Hippocampal formation (tissue), 2 donors: ENCODE data around the gene CCDC63.

ENCODE experiments used
- DNase-seq, 2 donors: peaks; one replicate each; lab custom pipeline; 2025; lab: John Stamatoyannopoulos, UW

CCDC63 gene

DNA sequence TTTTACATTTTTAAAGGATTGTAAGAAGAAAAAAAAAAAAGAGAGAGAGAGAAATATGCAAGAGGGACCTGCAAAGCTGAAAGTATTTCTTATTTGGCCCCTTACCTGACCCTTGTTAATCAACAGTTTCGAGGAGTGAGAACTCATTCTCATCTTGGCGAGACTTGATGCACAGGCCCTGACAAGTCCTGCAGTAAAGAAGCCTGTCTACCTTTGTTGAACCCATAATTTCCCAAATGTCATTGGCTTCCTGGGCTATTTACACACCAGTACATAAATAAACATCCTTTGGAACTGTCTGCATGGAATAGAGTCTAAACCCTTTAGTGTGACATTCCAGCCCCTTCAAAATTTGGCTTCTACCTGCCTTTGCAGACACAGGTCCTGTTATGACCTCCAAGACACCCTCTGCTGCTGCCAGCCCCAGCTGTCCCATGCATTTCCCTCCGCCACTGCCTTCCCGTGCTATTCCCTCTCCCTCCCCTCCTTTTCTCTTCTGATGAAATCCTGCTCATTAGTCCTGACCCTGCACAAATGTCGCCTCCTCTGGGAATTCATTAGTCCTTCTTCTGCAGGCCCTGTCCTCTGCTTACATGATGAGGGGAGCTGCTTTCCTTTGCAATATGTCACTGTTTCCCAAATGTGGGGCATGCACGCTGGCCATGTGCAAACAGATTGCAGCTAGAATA is 38.5 kb downstream of the CCDC63 start:
- DNase-seq: no peak

DNA sequence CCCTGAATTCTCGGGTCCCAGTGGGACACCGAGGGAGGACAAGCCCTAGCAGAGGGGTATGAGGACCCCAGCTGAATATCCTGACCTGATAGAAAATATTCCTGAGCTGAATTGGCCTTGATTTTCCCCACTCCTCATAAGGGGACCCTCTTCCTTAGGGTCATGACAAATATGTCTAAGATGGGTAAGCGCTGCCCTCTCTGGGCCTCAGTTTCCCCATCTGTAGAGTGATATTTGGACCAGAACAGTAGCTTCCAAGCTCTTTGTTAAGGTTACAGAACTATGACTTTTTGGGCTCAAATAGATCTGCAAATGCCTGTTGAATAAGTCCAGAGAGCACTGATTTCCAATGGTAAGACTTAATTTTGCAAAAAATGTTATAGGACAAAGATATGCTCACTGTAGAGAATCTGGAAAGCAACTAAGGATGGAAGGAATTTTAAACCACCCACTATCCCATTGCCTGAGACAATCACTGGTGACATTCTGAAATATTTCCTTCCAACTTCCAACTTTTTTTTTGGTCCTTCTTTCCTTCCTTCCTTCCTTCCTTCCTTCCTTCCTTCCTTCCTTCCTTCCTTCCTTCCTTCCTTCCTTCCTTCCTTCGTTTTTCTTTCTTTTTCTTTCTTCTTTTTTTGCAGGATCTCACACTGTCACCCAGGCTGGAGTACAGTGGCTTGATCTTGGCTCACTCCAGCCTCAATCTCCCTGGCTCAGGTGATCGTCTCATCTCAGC is 41.6 kb downstream of the CCDC63 start:
- DNase-seq: no peak

DNA sequence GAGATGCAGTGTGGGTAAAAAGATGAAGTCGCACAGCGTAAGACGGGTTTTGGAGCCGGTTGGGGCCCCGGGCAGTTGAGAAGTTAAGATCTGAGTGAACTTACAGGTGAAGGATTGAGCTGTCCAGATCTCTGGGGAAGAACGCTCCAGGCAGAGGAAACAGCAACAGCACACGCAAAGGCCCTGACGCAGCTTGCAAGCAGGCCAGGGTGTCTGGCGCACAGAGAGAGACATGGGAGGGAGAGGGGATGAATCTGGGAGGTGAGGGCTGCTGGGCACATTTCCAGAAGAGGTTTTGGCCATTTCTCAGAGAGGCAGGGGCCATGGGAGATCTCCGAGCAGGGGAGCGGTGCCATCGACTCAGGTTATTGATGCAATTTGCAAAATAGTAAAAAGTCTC is 42.6 kb downstream of the CCDC63 start:
- DNase-seq: no peak

DNA sequence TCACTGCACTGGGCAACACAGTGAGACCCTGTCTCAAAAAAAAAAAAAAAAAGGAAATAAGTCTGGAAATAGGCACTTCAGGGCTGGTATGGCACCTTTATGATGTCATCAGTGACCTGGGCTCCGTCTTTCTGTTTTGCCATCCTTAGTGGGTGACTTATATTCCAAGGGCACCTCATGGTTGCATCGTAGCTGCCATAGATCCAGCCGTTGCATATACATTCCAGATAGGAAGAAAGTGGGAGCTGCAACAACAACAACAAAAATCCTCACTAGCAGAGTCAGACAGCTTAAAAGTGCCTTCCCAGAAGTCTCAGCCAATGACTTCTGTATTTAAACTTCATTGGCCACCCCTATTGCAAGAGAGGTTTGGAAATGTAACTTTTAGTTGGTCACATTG is 47.2 kb downstream of the CCDC63 start:
- no peak for DNase-seq

DNA sequence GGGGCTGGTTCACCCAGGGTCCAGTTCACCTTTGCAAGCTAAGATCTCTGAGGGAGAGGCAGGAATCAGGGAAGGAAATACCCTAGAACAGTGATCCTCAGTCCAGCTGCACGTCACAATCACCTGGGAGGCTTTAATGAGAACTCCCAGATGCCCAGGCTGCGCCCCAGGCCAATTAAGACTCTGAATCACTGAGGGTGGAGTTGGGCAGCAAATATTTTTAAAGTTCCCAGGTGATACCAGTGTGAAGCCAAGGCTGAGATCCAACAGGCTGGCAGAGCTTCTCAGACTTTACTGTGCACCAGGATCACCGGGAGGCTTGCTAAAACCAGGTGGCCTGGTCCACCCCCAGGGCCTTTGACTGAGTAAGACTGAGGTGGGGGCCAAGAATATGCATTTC is 49.8 kb downstream of the CCDC63 start:
- DNase-seq: no peak

DNA sequence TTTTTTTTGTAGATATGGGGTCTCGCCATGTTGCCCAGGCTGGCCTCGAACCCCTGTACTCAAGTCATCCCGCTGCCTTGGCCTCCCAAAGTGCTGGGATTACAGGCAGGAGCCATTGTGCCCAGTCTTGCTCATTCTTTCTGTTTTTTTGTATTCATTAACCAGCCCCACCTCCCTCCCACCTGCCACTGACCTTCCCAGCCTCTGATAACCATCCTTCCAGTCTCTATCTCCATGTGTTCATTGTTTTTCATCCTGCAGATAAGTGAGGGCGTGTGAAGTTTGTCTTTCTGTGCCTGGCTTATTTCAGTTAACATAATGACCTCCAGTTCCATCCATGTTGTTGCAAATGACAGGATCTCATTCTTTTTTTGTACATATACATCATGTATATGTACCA is 54.6 kb downstream of the CCDC63 start:
- no peak for DNase-seq

DNA sequence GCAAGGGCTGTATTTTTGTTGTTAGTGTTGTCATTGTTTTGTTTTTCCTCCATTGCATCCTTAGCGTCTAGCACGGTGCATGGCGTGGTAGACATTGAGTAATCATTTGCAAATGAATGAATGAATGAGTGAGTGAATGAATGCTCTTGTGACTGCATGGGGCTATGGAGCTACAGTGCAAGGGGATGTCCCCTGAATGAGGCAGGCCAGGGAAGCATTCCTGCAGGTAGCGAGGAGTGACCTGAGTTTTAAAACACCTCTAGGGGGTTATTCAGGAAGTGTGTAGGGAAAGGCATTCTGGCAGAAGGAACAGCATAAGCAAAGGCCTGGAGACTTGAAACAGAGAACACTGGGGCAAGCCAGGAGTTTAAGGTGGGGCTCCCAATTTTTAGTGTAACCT is 56.7 kb downstream of the CCDC63 start:
- DNase-seq: no peak

DNA sequence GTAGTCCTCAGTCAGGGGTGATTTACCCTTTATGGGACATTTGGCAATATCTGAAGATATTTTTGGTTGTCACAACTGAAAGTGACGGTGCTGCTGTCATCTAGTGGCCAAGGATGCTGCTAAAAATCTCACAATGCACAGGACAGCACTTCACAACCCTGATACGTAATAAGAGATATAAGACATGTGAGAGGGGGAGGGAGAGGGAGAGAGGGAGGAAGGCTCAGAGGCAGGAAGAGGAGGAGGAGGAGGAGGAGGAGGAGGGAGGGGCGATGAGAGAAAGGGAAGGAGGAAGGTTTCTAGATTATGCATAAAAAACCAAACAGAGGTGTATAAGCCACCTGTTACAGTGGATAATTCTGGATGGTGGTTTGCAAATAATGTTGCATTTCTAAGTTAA is 59.3 kb downstream of the CCDC63 start:
- DNase-seq: no peak

DNA sequence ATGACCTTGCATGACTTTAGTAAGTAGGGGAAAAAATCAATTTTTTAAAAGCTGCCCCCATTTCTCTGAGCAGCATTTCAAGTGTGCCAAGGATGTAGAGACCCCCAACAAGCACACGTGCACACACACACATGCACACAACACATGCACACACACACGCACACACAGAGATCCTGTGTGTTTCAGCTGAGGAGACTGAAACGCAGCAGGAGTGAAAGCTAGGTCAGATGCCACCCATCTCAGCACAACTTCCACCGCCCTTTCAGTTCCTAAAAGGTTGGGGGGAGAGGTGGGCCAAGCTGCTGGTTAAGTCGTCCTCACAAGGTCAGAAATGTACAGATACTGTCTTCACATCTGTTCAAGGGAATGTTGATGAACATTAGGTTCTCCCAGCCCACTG is 59.7 kb downstream of the CCDC63 start:
- DNase-seq: no peak

DNA sequence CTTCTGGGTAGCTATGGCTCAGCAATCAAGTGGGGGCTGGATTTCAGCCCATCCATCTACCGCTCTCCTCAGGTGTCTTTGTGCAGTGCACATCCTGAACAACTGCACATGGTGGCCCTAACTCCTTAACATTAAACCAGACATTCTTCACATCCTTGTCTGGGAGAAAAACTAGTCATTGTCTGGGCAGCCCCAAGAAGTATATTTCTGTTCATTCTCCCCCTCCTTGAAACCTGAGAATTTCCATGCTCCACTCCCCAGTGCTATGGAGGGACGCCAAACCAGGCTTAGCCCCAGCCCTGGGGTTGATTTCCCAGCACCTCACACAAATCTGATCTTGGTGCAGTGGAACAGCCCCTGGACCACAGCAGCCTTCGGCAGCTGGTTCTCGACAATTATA is 60.2 kb downstream of the CCDC63 start:
- DNase-seq: no peak

DNA sequence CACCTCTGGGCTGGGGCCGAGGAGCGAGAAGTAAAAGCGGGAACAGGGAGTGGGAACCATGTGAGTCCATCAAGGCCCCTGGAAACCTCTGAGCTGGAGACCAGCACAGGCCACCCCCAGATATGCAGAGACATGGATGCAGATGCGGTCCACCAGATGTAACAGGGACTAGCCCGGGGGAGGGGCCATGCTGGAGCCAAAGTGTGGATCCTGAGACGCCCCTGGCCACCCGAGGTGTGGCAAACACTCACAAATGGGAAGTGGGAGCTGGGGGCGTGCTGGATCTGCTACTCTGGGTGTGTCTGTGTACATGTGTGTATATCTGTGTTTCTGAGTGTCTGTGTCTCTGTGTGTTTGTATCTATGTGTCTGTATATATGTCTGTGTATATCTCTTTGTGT is 60.8 kb downstream of the CCDC63 start:
- DNase-seq: no peak

DNA sequence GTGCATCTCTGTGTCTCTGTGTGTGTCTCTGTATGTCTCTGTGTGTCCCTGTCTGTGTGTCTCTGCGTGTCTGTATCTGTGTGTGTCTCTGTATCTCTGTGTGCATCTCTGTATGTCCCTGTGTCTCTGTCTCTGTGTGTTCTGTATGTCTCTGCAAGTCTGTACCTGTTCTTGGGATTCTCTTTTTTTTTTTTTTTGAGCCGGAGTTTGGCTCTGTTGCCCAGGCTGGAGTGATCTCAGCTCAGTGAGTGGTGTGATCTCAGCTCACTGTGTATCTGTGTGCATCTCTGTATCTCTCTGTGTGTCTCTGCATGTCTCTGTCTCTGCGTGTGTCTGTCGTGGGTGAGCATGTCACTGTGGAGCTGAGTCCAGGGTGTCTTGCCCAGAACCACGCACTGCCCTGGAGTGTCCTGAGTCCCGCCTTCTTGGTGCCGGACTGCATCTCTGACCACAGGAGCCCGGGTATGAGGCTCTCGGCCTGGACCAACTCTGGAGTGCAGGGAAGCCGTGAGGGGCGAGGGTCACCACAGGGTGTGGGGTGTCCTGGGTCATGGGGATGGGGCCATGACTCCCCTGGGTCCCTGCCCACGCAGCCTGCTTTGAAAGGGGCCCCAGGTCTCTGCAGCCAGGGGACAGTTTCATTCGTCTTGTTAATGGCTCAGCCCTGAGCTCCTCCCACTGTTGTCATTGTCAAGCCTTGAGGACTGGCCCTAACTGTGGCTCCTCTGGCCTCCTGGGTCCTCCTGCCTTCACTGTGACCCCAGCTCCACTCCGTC is 61.8 kb downstream of the CCDC63 start:
- DNase-seq: no peak

DNA sequence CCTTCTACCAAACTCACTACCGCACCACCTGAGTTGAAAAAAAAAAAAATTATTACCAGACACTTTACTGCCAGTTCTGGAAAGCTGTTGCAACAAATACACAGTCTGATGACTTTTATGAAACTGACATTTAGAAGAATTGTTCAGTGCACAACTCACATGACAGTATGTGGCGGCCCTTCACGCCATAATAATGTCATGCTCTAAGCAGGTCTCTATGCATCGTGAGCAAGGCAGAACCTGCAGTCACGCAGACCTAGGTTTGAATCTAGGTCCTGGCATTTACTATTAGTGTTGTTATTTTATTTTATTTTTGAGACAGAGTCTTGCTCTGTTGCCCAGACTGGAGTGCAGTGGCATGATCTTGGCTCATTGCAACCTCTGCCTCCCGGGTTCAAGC is 65.5 kb downstream of the CCDC63 start:
- no peak for DNase-seq

DNA sequence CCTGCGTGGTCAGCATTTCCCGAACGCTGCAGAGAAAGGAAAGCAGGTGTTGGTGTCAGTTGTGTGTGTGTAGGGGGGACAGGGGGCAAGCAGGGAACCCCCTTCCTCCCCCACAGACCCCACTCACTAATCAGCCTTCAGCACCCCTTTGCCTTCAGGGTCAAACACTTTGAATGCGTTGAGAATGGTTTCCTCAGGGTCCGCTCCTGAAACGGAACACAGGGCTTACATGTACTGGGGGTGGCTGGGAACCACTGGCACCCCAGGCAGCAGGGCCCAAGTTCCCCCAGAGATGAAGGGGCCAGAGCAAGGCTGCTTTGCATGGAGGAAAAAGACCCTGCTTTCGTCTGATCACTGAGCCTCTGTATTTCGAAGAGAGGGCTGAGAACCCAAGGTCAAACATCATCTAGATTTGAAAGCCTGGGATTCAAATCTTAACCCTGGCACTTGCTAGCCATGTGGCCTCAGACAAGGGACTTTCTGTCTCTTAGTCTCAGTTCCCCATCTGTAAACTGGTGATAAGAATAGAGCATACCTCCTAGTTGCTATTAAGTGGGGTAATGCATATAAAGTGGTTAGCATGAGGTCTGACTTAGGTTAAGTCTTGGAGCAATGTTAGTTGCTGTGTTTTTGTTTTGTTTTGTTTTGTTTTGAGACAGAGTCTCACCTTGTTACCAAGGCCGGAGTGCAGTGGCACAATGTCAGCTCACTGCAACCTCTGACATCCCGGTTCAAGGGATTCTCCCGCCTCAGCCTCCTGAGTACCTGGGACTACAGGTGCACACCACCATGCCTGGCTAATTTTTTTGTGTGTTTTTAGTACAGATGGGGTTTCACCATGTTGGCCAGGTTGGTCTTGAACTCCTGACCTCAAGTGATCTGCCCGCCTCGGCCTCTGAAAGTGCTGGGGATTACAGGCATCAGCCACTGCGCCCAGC is 66.6 kb downstream of the CCDC63 start:
- DNase-seq: no peak

DNA sequence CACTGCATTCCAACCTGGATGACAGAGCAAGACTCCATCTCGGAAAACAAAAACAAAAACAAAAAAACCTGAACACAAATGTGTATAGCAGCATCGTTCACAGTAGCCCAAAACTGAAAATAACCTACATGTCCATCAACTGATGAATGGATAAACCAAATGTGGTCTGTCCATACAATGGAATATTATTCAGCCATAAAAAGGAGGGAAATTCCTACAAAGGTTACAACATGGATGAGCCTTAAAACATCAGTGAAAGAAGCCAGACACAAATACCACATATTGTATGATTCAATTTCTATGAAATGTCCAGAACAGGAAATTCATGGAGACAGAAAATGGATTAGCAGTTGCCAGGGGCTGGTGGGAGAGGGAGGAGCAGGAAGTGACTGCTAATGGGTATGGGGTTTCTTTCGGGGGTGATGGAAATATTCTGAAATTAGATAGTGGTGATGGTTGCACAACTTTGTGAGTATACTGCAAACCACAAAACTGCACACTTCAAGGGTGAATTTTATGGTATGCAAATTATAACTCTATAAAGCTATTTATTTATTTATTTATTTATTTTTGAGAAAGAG is 69.6 kb downstream of the CCDC63 start:
- DNase-seq: no peak

DNA sequence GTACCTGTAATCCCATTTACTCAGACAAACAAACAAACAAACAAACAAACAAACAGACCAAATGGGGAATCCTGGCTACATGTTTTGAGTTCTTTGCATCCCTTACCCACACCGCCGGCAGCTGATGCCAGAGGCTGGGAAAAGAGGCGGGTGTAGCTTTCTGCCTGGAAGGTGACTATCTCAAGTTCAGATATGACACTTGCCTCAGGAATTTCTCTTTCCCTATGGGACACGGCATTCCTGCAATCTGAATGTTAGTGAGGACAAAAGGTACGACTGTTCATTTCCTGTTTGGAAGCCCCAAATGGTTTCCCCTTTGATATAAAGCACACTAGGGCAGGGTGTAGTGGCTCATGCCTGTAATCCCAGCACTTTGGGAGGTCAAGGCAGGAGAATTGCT is 70.7 kb downstream of the CCDC63 start:
- no peak for DNase-seq

DNA sequence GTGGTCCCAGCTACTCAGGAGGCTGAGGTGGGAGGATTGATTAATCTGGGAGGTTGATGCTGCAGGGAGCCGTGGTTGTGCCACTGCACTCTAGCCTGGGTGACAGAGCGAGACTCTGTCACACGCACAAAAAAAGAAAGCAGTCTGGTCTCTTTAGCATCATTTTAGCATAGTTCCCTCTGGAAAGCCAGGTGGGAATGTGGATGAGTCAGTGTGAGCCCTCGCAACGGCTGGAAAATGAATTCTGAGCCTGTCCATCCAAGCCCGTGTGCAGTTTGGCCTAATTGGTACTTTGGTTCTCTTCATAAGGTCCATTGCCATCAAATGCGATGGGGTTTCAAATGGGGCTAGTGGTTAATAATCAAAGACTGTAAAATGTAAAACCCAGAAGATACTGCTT is 71.2 kb downstream of the CCDC63 start:
- DNase-seq: no peak

DNA sequence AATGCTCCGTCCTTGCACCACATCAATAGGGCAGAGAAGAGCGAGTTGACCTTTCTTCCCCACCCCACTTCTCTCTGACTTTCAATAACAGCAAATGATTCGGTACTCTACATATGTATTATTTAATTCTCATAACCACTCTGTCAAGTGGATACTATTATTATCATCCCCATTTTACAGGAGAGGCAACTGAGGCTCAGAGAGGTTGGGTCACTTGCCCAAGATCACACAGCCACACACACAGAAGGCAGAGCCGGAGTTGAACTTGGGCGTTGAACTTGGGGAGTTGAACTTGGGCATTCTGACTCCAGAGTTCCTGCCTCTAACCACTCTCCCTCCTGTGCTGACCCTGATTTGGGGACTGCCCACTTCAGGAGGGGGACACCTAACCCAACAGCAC is 72.9 kb downstream of the CCDC63 start:
- DNase-seq: no peak

DNA sequence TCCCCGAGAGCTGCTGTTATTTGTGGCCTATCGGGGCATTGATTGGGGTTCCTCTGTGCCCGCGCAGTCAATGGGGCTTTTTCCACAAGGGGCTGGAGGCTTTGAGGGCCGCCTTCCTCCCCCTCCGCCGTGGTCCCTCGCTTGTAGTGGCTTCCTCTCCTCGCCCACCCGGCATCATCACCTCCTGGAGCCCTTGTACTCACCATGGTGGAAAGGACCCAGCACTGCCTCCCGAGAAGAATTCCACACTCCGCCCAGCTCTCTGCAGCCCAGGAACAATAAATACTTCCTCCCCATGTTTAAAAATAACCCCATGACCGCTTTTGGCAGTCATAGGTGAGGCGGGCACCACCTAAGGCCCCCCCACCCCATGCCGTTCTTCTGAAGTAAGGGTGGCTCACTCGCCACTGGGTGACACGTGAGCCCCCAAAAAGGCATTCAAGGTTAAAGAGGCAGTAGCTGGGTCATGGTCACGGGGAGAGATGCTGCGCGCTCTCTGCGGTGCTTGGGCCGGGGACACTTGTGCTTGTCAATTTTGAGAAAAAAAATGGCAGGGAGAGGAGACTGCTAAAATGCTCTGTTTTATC is 73.6 kb downstream of the CCDC63 start, which contains the start of gene MYL2:
Gene MYL2 (minus strand): TSS at position 256 of the 587 bp plus-strand sequence. CDS start 50 bp downstream, at position 206.
- no peak for DNase-seq

DNA sequence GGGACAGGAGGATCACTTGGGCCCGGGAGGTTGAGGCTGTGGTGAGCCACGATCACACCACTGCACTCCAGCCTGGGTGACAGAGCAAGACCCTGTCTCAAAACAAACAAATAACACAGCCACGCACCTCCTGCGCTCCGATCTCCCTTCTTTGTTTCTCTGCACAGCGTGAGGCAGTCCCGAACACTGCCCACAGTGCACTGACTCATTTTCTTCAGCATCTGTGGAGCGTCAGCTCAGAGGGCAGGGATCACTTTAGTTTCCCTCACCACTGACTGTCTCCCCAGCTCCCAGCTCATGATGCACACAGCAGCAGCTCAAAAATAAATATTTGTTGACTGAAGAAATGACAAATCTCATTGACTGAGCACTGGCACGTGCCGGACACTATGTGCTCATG is 74.5 kb downstream of the CCDC63 start:
- no peak for DNase-seq

DNA sequence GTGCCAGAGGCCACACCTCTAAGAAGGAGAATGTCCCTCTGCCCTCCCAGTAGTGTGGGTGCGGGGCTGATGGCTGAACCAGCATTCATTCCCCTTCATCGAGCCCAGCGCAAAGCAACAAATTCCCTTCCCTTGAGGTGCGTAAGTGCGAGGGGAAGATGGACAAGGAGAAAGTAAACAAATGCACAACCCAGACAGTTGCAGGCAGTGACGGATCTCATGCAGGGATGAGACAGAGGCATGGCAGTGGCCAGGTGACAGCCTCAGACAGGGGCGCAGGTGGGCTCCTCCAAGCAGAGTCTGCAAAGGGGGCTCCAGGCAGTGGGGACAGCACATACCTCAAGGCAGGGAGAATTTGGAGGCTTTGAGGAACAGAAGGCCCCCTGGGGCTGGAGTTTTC is 75.9 kb downstream of the CCDC63 start:
- DNase-seq: no peak
